ENCODE results near the gene LAMA2. TPM values are rescaled to one million over a fixed set of nuclear protein-coding genes. Genes with fewer than 3 reads are reported as not detected.

LAMA2 gene
- total and polyA plus RNA-seq, 2 experiments from 2014 or later = 0.91 to 6.4 TPM

DNA sequence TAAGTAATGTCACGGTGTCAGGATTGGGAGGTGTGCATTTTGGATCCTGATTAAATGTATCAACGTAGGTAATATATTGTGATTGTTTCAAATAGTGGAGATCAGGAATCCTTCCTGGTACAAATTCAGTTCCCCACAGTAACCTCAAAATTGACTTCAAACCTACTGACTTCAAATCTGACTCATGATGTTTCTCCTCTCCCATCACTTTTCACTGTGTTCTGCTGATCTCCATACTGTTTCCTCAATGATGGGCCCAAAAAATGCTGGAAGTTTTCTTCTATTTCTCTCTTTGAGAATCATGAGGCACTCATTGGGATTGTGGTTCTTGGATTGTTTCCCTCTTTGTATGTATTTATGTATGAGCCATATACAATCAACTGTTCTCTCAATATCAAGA, 35.9 kb downstream of the LAMA2 start:
- no peak overlapping the region for H3K4me2 ChIP-seq
- no peaks in the 10 kb centered on the region for H3K36me3 ChIP-seq (ENCODE audit: insufficient read depth)
- no peaks in the 10 kb centered on the region for H4K20me1 ChIP-seq (replicated peaks; ENCODE audit: insufficient read depth)
- H3K9me2 ChIP-seq (ENCODE audit: insufficient read depth) = no peaks in the 10 kb centered on the region
- H3K27ac ChIP-seq (ENCODE audit: low read depth) = no peak overlapping the region
- Mint-ChIP-seq H3K27ac (no peak overlapping the region), H3K9me3 (no peaks in the 10 kb centered on the region), H3K36me3 (ENCODE audit: low read depth) (no peaks in the 10 kb centered on the region), H3K4me1 (no peaks in the 10 kb centered on the region; the same call in 2 of the 3 replicates), H3K4me3 (no peak overlapping the region), H3K27me3 (ENCODE audit: insufficient read depth, low read depth, poor library complexity) (no peaks in the 10 kb centered on the region)
- no peak overlapping the region for H3K4me3 ChIP-seq
- no peaks in the 10 kb centered on the region for H3K4me1 ChIP-seq (ENCODE audit: insufficient read depth)
- H2AFZ ChIP-seq = no peak overlapping the region
- ATAC-seq (no peak), DNase-seq (ENCODE audit: low spot score) (no peak)
- TF ChIP-seq, protein P1, sequence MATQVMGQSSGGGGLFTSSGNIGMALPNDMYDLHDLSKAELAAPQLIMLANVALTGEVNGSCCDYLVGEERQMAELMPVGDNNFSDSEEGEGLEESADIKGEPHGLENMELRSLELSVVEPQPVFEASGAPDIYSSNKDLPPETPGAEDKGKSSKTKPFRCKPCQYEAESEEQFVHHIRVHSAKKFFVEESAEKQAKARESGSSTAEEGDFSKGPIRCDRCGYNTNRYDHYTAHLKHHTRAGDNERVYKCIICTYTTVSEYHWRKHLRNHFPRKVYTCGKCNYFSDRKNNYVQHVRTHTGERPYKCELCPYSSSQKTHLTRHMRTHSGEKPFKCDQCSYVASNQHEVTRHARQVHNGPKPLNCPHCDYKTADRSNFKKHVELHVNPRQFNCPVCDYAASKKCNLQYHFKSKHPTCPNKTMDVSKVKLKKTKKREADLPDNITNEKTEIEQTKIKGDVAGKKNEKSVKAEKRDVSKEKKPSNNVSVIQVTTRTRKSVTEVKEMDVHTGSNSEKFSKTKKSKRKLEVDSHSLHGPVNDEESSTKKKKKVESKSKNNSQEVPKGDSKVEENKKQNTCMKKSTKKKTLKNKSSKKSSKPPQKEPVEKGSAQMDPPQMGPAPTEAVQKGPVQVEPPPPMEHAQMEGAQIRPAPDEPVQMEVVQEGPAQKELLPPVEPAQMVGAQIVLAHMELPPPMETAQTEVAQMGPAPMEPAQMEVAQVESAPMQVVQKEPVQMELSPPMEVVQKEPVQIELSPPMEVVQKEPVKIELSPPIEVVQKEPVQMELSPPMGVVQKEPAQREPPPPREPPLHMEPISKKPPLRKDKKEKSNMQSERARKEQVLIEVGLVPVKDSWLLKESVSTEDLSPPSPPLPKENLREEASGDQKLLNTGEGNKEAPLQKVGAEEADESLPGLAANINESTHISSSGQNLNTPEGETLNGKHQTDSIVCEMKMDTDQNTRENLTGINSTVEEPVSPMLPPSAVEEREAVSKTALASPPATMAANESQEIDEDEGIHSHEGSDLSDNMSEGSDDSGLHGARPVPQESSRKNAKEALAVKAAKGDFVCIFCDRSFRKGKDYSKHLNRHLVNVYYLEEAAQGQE (IDR thresholded peaks at IDR 0.05; ENCODE audit: unreplicated experiment) = no peak
- TF ChIP-seq NANOG (IDR thresholded peaks at IDR 0.05; ENCODE audit: borderline replicate concordance) (no peak), EZH2phosphoT487 (IDR thresholded peaks at IDR 0.05; ENCODE audit: unreplicated experiment) (no peak), ZNF114 (CRISPR knock-in tag; IDR thresholded peaks at IDR 0.05) (no peak), CREB1 (CRISPR knock-in tag; IDR thresholded peaks at IDR 0.05; ENCODE audit: low read depth) (no peak), POLR2AphosphoS5 (IDR thresholded peaks at IDR 0.05; ENCODE audit: low read depth) (no peak), STAT1 (IDR thresholded peaks at IDR 0.05; ENCODE audit: unreplicated experiment) (no peak), CTCF (conservative IDR thresholded peaks at IDR 0.05; ENCODE audit: low read depth in 2 of 2) (no peak), EZH2 (IDR thresholded peaks at IDR 0.05; ENCODE audit: low read depth, unreplicated experiment) (no peak), JUNB (IDR thresholded peaks at IDR 0.05; ENCODE audit: unreplicated experiment) (no peak), ZNF331 (CRISPR knock-in tag; IDR thresholded peaks at IDR 0.05; ENCODE audit: low read depth) (no peak)
- TF ChIP-seq, protein P2, sequence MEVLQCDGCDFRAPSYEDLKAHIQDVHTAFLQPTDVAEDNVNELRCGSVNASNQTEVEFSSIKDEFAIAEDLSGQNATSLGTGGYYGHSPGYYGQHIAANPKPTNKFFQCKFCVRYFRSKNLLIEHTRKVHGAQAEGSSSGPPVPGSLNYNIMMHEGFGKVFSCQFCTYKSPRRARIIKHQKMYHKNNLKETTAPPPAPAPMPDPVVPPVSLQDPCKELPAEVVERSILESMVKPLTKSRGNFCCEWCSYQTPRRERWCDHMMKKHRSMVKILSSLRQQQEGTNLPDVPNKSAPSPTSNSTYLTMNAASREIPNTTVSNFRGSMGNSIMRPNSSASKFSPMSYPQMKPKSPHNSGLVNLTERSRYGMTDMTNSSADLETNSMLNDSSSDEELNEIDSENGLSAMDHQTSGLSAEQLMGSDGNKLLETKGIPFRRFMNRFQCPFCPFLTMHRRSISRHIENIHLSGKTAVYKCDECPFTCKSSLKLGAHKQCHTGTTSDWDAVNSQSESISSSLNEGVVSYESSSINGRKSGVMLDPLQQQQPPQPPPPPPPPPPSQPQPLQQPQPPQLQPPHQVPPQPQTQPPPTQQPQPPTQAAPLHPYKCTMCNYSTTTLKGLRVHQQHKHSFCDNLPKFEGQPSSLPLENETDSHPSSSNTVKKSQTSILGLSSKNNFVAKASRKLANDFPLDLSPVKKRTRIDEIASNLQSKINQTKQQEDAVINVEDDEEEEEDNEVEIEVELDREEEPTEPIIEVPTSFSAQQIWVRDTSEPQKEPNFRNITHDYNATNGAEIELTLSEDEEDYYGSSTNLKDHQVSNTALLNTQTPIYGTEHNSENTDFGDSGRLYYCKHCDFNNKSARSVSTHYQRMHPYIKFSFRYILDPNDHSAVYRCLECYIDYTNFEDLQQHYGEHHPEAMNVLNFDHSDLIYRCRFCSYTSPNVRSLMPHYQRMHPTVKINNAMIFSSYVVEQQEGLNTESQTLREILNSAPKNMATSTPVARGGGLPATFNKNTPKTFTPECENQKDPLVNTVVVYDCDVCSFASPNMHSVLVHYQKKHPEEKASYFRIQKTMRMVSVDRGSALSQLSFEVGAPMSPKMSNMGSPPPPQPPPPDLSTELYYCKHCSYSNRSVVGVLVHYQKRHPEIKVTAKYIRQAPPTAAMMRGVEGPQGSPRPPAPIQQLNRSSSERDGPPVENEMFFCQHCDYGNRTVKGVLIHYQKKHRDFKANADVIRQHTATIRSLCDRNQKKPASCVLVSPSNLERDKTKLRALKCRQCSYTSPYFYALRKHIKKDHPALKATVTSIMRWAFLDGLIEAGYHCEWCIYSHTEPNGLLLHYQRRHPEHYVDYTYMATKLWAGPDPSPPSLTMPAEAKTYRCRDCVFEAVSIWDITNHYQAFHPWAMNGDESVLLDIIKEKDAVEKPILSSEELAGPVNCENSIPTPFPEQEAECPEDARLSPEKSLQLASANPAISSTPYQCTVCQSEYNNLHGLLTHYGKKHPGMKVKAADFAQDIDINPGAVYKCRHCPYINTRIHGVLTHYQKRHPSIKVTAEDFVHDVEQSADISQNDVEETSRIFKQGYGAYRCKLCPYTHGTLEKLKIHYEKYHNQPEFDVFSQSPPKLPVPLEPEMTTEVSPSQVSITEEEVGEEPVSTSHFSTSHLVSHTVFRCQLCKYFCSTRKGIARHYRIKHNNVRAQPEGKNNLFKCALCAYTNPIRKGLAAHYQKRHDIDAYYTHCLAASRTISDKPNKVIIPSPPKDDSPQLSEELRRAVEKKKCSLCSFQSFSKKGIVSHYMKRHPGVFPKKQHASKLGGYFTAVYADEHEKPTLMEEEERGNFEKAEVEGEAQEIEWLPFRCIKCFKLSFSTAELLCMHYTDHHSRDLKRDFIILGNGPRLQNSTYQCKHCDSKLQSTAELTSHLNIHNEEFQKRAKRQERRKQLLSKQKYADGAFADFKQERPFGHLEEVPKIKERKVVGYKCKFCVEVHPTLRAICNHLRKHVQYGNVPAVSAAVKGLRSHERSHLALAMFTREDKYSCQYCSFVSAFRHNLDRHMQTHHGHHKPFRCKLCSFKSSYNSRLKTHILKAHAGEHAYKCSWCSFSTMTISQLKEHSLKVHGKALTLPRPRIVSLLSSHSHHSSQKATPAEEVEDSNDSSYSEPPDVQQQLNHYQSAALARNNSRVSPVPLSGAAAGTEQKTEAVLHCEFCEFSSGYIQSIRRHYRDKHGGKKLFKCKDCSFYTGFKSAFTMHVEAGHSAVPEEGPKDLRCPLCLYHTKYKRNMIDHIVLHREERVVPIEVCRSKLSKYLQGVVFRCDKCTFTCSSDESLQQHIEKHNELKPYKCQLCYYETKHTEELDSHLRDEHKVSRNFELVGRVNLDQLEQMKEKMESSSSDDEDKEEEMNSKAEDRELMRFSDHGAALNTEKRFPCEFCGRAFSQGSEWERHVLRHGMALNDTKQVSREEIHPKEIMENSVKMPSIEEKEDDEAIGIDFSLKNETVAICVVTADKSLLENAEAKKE (CRISPR knock-in tag; IDR thresholded peaks at IDR 0.05) = no peak
- TF ChIP-seq, protein P3, sequence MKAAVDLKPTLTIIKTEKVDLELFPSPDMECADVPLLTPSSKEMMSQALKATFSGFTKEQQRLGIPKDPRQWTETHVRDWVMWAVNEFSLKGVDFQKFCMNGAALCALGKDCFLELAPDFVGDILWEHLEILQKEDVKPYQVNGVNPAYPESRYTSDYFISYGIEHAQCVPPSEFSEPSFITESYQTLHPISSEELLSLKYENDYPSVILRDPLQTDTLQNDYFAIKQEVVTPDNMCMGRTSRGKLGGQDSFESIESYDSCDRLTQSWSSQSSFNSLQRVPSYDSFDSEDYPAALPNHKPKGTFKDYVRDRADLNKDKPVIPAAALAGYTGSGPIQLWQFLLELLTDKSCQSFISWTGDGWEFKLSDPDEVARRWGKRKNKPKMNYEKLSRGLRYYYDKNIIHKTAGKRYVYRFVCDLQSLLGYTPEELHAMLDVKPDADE (IDR thresholded peaks at IDR 0.05) = no peak
- H3K79me2 ChIP-seq (replicated peaks; ENCODE audit: insufficient read depth) = no peaks in the 10 kb centered on the region
- H3K27me3 ChIP-seq (ENCODE audit: insufficient read depth) = no peaks in the 10 kb centered on the region
- H3F3A ChIP-seq (replicated peaks; ENCODE audit: low read depth) = no peaks in the 10 kb centered on the region
